Gastrocnemius medialis (tissue), 4 donors: Measurements from ENCODE around the gene PARP15.

Source experiments
- CTCF ChIP-seq, 5 experiments: fragments of 450-650 bp in 3 of 5; fragments of 200-600 bp in 2 of 5; sonication (generic) in 2 of 5; IDR thresholded peaks in 4 of 5; conservative IDR thresholded peaks in 1 of 5; 1 replicate in 4 of 5; 2 replicates in 1 of 5; pipeline ENCODE4 v1.5.1; 2016 to 2019; ENCODE audit warnings: antibody characterized with exemption in 5 of 5, mild to moderate bottlenecking in 3 of 5, moderate library complexity in 3 of 5
- POLR2A ChIP-seq, 2 donors: fragments of 450-650 bp; IDR thresholded peaks; one replicate each; pipeline ENCODE4 v1.6.1; 2017; ENCODE audit warnings: antibody characterized with exemption in 2 of 2, mild to moderate bottlenecking in 2 of 2, moderate library complexity in 2 of 2

- no peak for TF ChIP-seq POLR2A (IDR thresholded peaks at IDR 0.05)
- no peak for TF ChIP-seq CTCF (IDR thresholded peaks at IDR 0.05 in 4 of 5, conservative IDR thresholded peaks at IDR 0.05 in 1 of 5)
Measured at GRCh38 chr3:122662505-122662904, 85.1 kb downstream of the PARP15 start.
